Kidney capillary endothelial cell (primary cell): Measurements from ENCODE around the gene CFAP43.
A peak's percentile ranks its signal among the peaks of the same experiment; 100 is the strongest.
"Not testable (repeated sequence)": the region's sequence is repeated elsewhere in the genome, so short reads cannot be mapped to it uniquely, and the experiment has no call there.

ENCODE experiments used
- DNase-seq: peaks from one replicate; pipeline ENCODE4 v3.0.0-alpha.2; 2018; ENCODE audit warnings: low spot score

CFAP43 gene

GRCh38 chr10:104232613-104233102, 494 bp upstream of the CFAP43 start:
- no peak for DNase-seq

DNA sequence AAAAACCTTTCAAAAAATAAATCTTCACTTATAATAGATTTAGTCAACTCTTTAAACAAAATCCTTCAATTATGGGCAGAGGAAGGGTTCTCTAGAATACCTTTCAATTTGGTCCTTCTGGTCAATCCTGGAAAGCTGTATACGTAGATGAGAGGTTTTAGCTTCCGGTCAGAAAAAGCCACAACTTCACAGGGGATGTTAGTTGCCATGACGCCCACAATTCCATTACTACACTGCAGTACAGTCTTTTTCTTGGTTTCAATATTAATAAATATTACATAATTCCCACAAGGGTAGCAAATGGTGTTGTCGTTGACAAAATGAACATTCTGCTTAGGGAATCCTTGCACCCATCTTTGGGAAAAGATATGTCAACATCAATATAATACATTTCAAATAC, 1.7 kb downstream of the CFAP43 start:
- no peak for DNase-seq

- no peak for DNase-seq
Measured at GRCh38 chr10:104223304-104223703, 8.9 kb downstream of the CFAP43 start.

DNA sequence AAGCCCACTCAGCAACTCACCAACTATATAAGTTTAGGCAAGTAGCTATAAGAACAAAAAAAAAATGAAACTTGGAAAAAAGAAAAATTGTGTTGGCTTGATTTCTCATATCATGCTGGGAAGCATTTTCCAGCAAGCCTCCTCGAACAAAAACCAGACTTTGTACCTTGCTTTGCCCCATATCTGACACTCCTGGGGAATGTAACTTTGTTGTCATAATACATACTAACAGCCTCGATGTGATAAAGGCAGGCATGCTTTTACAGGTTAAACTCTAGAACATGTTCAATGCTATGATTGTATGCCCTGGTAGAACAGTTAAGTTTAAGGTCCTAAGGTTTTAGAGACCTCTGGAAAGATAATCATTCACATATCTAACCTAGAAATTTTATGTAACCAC, 11.6 kb downstream of the CFAP43 start:
- DNase-seq = no peak

DNA sequence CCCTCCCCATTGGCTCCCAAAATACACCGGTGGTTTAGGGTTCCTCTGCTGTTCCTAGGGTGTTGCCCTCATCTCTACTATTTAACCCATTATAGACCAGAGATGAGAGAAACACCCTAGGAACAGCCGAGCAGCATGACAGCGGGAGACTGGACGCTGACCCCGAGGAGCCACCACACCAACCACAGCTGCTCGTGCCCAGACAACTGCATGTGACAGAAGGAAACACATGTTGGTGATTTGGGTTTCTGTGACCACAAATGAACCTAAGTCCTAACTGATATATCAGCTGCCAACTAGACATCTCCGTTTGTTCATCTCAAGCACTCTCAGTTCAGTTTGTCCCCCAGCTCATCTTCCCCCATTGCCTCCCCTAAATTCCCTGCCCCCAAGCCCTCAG, 13.4 kb downstream of the CFAP43 start:
- no peak for DNase-seq

DNA sequence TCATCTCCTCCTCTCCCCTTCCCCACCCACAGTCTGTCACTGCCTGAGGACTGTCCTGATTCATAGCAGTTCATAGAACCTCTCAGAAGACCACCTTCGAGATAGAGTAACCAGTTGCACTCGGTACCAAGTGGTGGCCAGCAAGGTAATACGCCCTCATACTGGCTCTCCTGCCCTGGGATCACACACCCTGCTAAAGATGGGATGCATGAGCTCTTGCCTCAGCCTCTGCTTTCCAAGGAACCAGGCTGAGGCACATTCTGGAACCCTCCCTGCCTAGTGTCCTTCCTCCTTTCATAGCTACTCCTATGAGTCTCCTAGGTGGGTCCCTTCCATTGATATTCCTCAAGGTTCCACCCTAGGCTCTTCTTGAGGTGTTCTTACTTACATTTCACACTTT, 15.5 kb downstream of the CFAP43 start:
- DNase-seq = no peak

- peak; percentile 46 for DNase-seq
Measured at GRCh38 chr10:104209575-104210198, 22.5 kb downstream of the CFAP43 start.

- DNase-seq = no peak
Measured at GRCh38 chr10:104208730-104209129, 23.4 kb downstream of the CFAP43 start.

GRCh38 chr10:104202231-104202630, 29.9 kb downstream of the CFAP43 start:
- DNase-seq = no peak

DNA sequence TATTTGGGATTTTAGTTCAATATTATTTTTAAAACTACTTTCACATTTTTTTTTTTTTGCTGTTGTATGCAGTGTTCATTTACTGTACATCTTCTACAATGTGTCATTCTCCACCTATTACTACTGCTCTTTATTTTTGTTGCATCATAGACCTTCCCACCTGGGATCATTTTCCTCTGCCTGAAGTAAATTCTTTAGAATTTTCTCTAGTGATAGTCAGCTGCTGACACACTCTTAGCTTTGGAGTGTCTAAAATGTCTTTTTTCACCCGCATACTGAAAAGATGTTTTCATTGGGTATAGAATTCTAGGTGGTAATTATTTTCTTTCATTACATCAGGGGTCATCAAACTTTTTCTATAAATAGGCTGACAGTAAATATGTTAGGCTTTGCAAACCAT, 30.5 kb downstream of the CFAP43 start:
- DNase-seq = no peak

- DNase-seq = no peak
Measured at GRCh38 chr10:104199567-104199966, 32.6 kb downstream of the CFAP43 start.

DNA sequence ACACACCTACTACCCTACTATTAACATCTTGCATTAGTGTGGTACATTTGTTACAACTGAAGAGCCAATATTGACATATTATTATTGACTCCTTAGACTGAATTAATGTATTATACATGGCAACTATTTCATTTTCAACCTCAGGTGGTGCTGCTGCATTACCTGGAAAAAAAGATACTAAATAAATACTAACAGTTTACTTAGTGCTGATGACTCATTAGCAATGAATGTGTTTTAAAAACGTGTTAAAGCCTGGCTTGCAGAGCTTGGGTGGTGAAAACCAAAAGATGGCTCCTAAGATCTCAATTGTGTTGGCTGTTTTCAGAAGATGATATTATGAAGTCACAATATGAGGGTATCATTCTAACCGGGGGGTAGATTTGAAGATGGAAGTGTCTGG, 34.8 kb downstream of the CFAP43 start:
- DNase-seq = no peak

- DNase-seq = no peak
Measured at GRCh38 chr10:104195706-104196105, 36.5 kb downstream of the CFAP43 start.

DNA sequence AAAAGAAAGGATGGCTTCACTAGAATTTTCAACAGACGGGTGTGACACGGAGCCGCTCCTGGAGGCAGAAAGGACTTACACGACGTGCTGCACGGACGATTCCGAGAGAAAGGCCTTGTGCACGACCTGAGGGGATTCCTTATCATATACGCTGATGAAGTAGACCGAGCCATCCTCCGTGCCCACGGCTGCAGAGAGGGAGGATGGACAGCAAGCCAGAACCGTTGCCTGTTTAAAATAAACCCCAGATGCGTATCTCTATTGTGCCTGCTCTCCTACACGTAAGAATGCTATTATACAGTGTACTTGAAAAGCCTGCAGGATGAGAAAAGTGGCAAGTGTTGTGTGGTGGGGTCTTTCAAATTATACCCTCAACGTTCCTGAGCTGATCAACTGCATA, 38.4 kb downstream of the CFAP43 start:
- DNase-seq = no peak

DNA sequence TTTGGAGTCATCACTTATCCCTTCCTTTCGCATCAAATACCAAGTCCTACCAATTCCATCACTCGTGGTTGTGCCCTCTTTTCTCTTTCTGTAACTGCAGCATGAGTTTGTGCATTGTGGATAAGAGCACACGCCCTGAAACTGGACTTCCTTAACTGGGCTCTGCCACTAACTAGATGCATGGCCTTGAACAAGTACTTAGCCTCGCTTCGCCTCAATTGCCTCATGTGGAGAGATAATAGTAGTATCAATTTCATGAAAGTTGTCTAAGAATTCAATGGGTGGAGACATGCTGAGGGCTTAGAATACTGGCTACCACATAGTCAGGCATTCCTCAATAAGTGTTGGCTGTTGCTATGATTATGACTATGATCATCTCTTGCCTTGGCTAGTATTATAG, 41.5 kb downstream of the CFAP43 start:
- no peak for DNase-seq

GRCh38 chr10:104183682-104184081, 48.5 kb downstream of the CFAP43 start:
- DNase-seq = no peak

DNA sequence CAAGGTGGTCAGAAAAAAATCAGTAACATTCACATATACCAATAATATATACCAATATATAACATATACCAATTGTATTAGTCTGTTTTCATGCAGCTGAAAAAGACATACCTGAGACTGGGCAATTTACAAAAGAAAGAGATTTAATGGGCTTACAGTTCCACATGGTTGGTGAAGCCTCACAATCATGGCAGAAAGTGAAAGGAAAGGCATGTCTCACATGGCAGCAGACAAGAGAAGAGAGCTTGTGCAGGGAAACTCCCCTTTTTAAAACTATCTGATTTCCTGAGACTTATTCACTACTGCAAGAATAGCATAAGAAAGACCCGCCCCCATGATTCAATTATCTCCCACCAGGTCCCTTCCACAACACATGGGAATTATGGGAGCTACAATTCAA, 58.0 kb downstream of the CFAP43 start:
- DNase-seq = not testable (repeated sequence)

- no peak for DNase-seq
Measured at GRCh38 chr10:104170610-104171254, 61.4 kb downstream of the CFAP43 start.

GRCh38 chr10:104155591-104155990, 76.6 kb downstream of the CFAP43 start:
- no peak for DNase-seq

DNA sequence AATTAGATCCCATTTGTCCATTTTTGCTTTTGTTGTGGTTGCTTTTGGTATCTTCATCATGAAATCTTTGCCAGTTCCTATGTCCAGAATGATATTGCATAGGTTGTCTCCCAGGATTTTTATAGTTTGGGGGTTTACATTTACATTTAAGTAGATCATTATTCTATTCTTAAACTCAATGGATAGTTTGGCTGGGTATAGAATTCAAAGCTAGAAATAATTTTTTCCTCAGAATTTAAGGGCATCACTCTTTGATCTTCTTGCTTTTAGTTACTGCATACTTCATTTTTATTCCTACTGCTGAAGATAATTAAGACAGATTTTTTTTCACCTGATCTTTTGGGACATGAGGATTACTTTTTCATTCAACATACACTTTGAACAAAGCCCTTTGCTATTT, 80.4 kb downstream of the CFAP43 start:
- no peak for DNase-seq

- DNase-seq = no peak
Measured at GRCh38 chr10:104150139-104150538, 82.0 kb downstream of the CFAP43 start.

GRCh38 chr10:104146882-104147281, 85.3 kb downstream of the CFAP43 start:
- no peak for DNase-seq

- no peak for DNase-seq
Measured at GRCh38 chr10:104144931-104145330, 87.2 kb downstream of the CFAP43 start.

DNA sequence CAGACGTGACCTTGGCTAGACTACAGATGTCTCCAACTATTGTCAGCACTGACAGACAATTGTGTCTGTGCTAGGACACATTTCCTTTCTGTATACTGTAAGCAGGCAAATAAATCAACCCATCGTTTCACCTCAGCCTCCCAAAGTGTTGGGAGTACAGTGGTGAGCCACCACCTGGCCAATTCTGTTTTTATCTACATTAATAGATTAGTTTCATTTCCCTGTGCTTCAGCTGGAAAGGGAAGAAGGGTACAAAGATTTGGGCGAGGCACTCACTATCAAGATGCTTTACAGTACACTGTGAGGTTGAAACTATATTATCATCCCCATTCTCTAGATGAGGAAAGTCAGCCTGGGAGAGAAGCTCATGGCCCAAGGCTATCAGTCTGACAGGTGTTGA, 88.3 kb downstream of the CFAP43 start:
- DNase-seq = no peak
